Measurements from ENCODE around the gene BASP1. TPM values are rescaled to one million over a fixed set of nuclear protein-coding genes. Genes with fewer than 3 reads are reported as not detected.

Gene BASP1
- total and polyA plus RNA-seq, 5 donors: 3.8 to 12.0 (median 8.4) TPM

DNA sequence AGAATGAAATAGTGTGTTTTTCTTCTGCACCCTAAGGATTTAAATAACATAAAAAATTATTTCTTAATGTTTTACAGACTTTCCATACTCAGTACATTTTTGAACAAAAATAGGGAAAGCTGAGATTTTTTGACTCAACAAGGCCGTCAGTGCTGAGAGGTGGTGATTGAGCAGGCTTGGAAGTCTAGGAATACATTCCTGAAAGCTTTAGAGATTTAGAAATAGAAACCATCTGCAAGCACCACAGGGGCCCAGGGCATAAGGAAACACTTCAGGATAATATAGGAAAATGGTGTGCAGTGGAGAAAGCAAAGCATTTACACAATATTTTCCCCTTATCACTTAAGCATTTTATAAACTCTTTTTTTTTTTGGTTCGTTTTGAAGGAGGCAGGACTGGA is 5.2 kb downstream of the BASP1 start:
- WGBS: 59% methylated on average over 2 of the region's 2 CpGs
- no peak overlapping the region for H3K4me3 ChIP-seq (ENCODE audit: low read length)
- DNase-seq (no peak), ATAC-seq (no peak)
- intact Hi-C loops (cut with DNase I): no loop called here
- peaks cover 10% of the 10 kb centered on the region for H3K9me3 ChIP-seq (ENCODE audit: control insufficient read depth, low read length)
- no peak overlapping the region for H3K27ac ChIP-seq (ENCODE audit: low read length)
- no peaks in the 10 kb centered on the region for H3K27me3 ChIP-seq (ENCODE audit: control insufficient read depth, insufficient read depth)
- no peaks in the 10 kb centered on the region for H3K4me1 ChIP-seq (ENCODE audit: control insufficient read depth, insufficient read depth, low read length)

DNA sequence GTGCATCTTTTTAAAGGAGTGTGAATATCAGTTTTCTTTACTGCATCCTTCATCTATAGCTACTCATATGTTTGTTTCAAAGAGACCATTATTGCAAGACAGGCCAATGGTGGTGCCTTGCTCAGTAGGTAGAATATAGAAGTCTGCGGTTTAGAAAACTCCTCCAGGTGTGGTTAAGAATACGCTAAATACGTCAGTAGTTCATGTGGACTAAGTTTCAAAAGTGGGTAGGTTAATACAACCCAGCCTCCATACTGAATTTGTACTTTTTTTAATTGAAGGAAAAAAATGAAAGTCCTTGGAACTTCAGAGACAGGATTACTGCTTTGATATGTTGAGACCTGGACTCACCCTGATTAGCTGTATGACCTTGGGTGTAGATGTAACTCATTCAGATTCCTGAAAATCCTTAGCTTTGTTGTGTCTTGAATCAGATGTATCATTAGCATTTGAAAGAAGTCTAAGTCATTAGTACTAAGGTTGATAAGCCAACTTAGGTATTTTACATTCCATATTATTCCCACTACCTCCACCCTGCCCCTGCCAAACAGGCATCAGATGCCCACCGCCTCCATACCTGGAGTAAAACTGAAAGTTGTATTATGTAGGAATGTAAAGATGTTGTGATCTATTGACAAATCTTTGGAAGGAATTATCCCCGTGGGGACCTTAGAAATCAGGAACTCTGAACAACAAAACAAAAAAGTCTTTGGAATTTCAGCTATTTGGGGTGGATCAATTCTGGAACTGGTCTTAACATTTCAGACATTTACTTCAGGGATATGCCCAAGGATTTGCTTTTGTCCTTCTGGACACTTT is 6.1 kb downstream of the BASP1 start:
- intact Hi-C loops (cut with DNase I): no loop called here
- ATAC-seq (no peak), DNase-seq (no peak)
- WGBS: 89% methylated on average over 5 of the region's 5 CpGs
- H3K4me1 ChIP-seq (ENCODE audit: control insufficient read depth, insufficient read depth, low read length): no peaks in the 10 kb centered on the region
- H3K9me3 ChIP-seq (ENCODE audit: control insufficient read depth, low read length): peaks cover 10% of the 10 kb centered on the region
- no peak overlapping the region for H3K4me3 ChIP-seq (ENCODE audit: low read length)
- no peaks in the 10 kb centered on the region for H3K27me3 ChIP-seq (ENCODE audit: control insufficient read depth, insufficient read depth)
- no peak overlapping the region for H3K27ac ChIP-seq (ENCODE audit: low read length)

DNA sequence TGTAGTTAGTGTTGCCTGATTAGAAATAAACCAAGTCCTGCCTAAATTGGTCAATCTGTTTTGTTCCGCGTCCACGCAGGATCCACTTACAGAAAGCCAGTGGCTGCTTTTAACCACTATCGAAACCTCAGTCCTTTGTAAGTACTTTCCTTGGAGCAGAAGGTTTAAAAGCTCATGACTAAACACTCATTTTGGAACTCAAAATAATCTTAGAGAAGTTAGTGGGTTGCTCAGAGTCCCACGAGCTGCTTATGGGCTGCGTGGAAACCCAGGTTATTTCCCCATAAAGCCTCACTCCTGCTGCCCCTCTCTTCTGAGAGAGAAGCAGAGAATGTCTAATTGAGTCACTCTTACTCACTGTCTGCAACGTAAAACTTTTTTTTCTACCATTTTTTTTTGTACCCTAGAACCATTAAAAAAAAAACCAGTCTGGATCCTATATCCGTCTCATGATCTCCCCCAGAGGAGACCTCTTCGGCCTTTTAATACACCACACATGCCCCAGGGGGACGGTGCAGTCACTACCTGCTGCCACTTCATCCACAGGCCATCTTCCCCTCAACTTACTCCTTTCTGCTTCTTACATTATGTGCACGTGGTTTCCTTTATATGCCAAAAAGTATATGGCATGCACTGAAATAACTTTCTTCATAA is 7.6 kb downstream of the BASP1 start:
- no peaks in the 10 kb centered on the region for H3K27me3 ChIP-seq (ENCODE audit: control insufficient read depth, insufficient read depth)
- no peak overlapping the region for H3K27ac ChIP-seq (ENCODE audit: low read length)
- intact Hi-C loops (cut with DNase I): no loop called here
- H3K9me3 ChIP-seq (ENCODE audit: control insufficient read depth, low read length): peaks cover 7% of the 10 kb centered on the region
- ATAC-seq (no peak), DNase-seq (no peak)
- WGBS: 78% methylated on average over 11 of the region's 11 CpGs
- H3K4me1 ChIP-seq (ENCODE audit: control insufficient read depth, insufficient read depth, low read length): no peaks in the 10 kb centered on the region
- H3K4me3 ChIP-seq (ENCODE audit: low read length): no peak overlapping the region

DNA sequence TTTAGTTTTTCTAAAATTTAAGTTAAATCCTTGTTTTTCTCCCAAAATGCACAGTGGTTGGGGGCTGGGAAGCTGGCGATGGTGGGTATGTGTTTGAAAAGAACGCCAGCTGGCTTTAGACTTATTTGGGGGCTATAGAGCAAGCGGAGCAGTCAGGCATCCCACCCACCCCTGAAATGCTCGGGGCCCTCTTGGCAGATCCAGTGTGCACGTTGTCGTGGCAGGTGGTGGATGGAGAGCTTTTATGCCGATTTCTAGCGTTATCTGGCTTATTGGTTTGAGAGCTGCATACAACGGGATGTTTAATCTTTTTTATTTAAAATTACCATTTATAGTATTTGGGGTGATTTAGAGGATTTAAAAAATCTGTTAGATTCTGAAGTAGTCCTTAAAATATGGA is 8.1 kb downstream of the BASP1 start:
- no peak overlapping the region for H3K27ac ChIP-seq (ENCODE audit: low read length)
- intact Hi-C loops (cut with DNase I): no loop called here
- no peaks in the 10 kb centered on the region for H3K4me1 ChIP-seq (ENCODE audit: control insufficient read depth, insufficient read depth, low read length)
- H3K27me3 ChIP-seq (ENCODE audit: control insufficient read depth, insufficient read depth): no peaks in the 10 kb centered on the region
- H3K9me3 ChIP-seq (ENCODE audit: control insufficient read depth, low read length): peaks cover 7% of the 10 kb centered on the region
- ATAC-seq (no peak), DNase-seq (no peak)
- H3K4me3 ChIP-seq (ENCODE audit: low read length): no peak overlapping the region
- 89% methylated on average over 9 of the region's 9 CpGs for WGBS

DNA sequence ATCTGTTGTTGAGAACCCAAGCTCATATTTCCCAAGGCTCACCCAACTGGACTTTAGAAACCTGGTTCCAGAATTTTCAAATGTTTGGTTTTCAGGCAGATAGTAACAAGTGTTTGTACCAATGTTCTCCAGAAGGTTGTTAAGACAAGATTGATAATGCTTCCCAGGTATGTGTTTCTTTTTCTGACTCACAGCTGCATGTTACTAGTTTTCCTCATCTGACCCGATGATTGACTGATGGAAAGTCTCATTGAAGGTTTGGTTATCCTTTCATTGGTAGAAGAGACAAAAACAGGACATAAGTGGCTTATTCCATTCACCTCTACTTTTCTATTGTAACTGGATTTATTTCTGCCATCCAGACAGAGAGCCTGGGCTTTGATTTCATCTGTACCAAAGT is 10.4 kb downstream of the BASP1 start:
- intact Hi-C loops (cut with DNase I): no loop called here
- DNase-seq (no peak), ATAC-seq (no peak)
- WGBS: 91% methylated on average over 1 of the region's 1 CpG
- peaks cover 7% of the 10 kb centered on the region for H3K9me3 ChIP-seq (ENCODE audit: control insufficient read depth, low read length)
- no peaks in the 10 kb centered on the region for H3K27me3 ChIP-seq (ENCODE audit: control insufficient read depth, insufficient read depth)
- no peaks in the 10 kb centered on the region for H3K4me1 ChIP-seq (ENCODE audit: control insufficient read depth, insufficient read depth, low read length)
- H3K4me3 ChIP-seq (ENCODE audit: low read length): no peak overlapping the region
- no peak overlapping the region for H3K27ac ChIP-seq (ENCODE audit: low read length)

DNA sequence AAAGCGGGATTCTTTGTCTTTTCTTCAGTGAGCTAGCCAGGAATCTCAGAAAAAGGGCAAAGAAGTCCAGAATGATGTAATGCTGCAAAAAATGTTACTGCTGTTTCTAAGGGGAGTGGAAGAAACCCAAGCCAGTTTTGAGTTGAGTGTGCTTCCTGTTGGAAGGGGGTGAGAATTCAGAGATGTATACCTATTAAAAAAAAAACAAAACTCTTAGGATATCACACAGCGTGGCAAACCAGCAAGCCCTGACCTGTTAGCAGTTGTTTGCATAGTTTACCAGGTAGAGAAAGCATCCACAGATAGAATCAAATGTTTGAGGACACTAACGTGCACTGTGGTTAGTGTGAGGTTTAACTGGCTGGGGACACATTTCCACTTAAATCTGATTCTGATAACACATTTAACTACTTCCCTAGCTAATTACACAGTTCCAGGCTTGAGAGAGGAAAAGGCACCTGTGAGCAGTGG is 11.4 kb downstream of the BASP1 start:
- H3K4me1 ChIP-seq (ENCODE audit: control insufficient read depth, insufficient read depth, low read length): no peaks in the 10 kb centered on the region
- DNase-seq: no peak
- peaks cover 4% of the 10 kb centered on the region for H3K9me3 ChIP-seq (ENCODE audit: control insufficient read depth, low read length)

DNA sequence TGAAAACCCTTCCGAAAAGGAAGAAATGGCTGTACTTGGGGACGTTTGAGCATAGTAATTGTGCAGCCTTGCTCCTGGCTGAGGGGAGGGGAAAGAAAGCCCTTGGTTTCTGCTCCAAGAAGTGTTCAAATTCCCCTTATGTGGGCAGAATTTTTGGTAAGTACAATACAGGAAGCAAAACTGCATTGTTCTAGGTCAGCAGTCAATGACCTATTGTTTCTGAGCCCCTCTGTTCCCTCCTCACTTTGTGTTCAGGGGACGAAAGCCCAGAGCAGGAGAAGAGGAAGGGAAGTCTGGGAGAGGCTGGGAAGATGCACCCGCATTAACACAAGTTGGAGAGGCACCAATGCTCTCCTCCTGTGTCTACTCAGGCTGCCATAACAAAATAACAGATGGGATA is 11.9 kb downstream of the BASP1 start:
- 41% methylated on average over 4 of the region's 4 CpGs for WGBS
- intact Hi-C loops (cut with DNase I): no loop called here
- peaks cover 4% of the 10 kb centered on the region for H3K9me3 ChIP-seq (ENCODE audit: control insufficient read depth, low read length)
- no peaks in the 10 kb centered on the region for H3K4me1 ChIP-seq (ENCODE audit: control insufficient read depth, insufficient read depth, low read length)
- no peak overlapping the region for H3K27ac ChIP-seq (ENCODE audit: low read length)
- H3K4me3 ChIP-seq (ENCODE audit: low read length): no peak overlapping the region
- H3K27me3 ChIP-seq (ENCODE audit: control insufficient read depth, insufficient read depth): no peaks in the 10 kb centered on the region
- DNase-seq (no peak), ATAC-seq (peak in 1 of 2 donors; percentile 41)

More for the DNA sequence above, 11.4 kb downstream of the BASP1 start:
- Histone ChIP-seq H3K27me3 (ENCODE audit: control insufficient read depth, insufficient read depth) (no peaks in the 10 kb centered on the region), H3K27ac (ENCODE audit: low read length) (no peak overlapping the region), H3K4me3 (ENCODE audit: low read length) (no peak overlapping the region)
- 19% methylated on average over 3 of the region's 3 CpGs for WGBS
- intact Hi-C loops (cut with DNase I): no loop called here
- peak in 1 of 2 donors; percentile 38 for ATAC-seq

DNA sequence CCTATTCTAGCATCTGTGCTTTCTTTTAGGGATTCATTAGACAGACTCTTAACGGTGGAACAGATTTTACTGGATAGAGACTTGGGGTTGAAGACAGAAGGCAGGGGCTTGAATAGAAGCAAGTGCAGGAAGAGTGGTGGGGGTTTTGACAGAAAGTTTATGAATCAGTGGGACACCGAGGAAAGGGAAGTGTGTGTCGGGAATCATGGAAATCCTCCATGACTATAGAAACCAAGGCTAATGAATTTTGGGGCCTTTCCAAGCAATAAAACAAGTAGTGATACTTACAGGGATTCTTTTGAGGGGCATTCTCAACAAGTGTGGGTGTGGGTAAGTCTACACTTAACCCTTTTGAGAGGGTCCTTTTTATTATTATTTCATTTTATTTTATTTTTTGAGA is 12.8 kb downstream of the BASP1 start:
- Histone ChIP-seq H3K27me3 (ENCODE audit: control insufficient read depth, insufficient read depth) (no peaks in the 10 kb centered on the region), H3K4me1 (ENCODE audit: control insufficient read depth, insufficient read depth, low read length) (no peaks in the 10 kb centered on the region), H3K27ac (ENCODE audit: low read length) (no peak overlapping the region), H3K9me3 (ENCODE audit: control insufficient read depth, low read length) (peaks cover 2% of the 10 kb centered on the region), H3K4me3 (ENCODE audit: low read length) (no peak overlapping the region)
- ATAC-seq (no peak), DNase-seq (no peak)
- WGBS: 94% methylated on average over 3 of the region's 3 CpGs
- intact Hi-C loops (cut with DNase I): no loop called here

DNA sequence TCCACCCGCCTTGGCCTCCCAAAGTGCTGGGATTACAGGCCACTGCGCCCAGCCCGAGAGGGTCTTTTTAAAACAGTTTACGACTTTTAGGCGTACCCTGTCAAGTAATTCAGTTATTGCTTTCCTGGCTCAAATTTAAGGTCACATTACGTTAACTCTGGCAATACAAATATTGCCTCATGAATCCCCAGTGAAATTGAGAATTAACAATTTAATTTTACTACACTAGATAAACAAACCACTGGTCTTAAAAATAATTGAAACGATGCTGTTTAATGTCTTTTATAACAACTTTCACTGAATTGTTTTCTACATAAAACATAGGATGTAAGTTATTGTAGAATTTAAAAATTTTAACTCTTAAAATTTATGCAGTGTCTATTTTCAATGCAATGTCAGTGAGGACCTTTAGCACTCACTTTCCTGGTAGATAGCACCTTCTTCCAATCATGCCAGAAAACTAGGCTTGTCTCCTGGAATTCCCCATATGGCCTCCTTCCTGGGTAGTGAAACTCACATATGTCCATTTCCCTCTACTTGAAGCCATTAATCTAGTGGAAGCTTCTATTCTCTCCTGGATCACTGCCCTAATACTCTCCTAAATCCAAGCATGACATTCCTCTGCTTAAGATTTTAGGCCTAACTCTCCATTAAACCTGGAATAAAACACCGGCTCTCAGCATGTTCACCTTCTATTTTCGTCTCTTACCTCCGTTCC is 13.5 kb downstream of the BASP1 start:
- 82% methylated on average over 10 of the region's 10 CpGs for WGBS
- Histone ChIP-seq H3K4me3 (ENCODE audit: low read length) (no peak overlapping the region), H3K27me3 (ENCODE audit: control insufficient read depth, insufficient read depth) (no peaks in the 10 kb centered on the region), H3K4me1 (ENCODE audit: control insufficient read depth, insufficient read depth, low read length) (no peaks in the 10 kb centered on the region), H3K27ac (ENCODE audit: low read length) (no peak overlapping the region), H3K9me3 (ENCODE audit: control insufficient read depth, low read length) (peaks cover 2% of the 10 kb centered on the region)
- no peak for DNase-seq
- no peak for ATAC-seq
- intact Hi-C loops (cut with DNase I): no loop called here

DNA sequence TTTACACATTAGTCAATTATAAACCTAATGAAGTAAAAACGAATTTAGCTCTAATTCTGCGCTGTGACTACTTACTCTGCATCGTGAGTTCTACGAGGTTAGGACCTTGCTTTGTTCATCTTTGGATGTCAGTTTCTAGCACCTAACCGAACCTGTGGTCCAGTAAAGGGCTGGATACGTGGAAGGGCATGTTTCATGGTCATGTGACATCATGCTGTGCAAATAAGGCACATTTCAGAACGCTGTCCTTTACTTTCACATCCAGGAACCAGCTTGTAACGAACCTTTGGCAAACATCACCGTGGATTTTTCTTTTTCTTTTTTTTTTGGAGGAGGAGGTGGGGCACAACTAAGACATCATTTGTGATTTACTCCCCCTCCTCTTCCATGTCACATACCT is 15.0 kb downstream of the BASP1 start:
- no peaks in the 10 kb centered on the region for H3K4me1 ChIP-seq (ENCODE audit: control insufficient read depth, insufficient read depth, low read length)
- 82% methylated on average over 9 of the region's 9 CpGs for WGBS
- no peaks in the 10 kb centered on the region for H3K27me3 ChIP-seq (ENCODE audit: control insufficient read depth, insufficient read depth)
- H3K9me3 ChIP-seq (ENCODE audit: control insufficient read depth, low read length): peaks cover 2% of the 10 kb centered on the region
- intact Hi-C loops (cut with DNase I): no loop called here
- H3K27ac ChIP-seq (ENCODE audit: low read length): no peak overlapping the region
- ATAC-seq (no peak), DNase-seq (no peak)
- no peak overlapping the region for H3K4me3 ChIP-seq (ENCODE audit: low read length)

DNA sequence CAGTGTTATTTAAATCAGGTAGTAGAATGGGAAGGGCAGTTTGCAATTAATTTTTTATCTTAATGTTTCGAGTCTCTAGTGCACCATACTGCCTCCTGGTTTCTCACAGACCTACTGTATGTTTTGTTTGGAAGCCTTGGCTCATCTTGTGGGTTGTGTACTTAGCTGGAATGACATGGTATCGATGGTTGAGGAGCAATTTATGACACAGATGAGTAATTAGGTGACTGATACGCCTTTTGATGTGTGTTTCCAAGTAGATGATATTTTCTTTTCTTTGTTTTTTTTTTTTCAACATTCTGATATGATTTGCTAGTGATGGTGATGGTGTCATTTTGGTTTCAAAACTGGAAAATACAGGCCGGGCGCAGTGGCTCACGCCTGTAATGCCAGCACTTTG is 16.1 kb downstream of the BASP1 start:
- WGBS: 87% methylated on average over 6 of the region's 6 CpGs

More for the DNA sequence above, 16.1 kb downstream of the BASP1 start:
- DNase-seq (no peak), ATAC-seq (no peak)
- H3K9me3 ChIP-seq (ENCODE audit: control insufficient read depth, low read length): no peaks in the 10 kb centered on the region
- no peaks in the 10 kb centered on the region for H3K4me1 ChIP-seq (ENCODE audit: control insufficient read depth, insufficient read depth, low read length)
- no peak overlapping the region for H3K27ac ChIP-seq (ENCODE audit: low read length)
- intact Hi-C loops (cut with DNase I): no loop called here
- no peaks in the 10 kb centered on the region for H3K27me3 ChIP-seq (ENCODE audit: control insufficient read depth, insufficient read depth)
- H3K4me3 ChIP-seq (ENCODE audit: low read length): no peak overlapping the region
